Measurements from ENCODE around the gene BZW2. TPM values are rescaled to one million over a fixed set of nuclear protein-coding genes. Genes with fewer than 3 reads are reported as not detected.
A peak's percentile ranks its signal among the peaks of the same experiment; 100 is the strongest.

BZW2 gene
- total and polyA plus RNA-seq, 7 donors = 83.7 to 163 (median 133) TPM

DNA sequence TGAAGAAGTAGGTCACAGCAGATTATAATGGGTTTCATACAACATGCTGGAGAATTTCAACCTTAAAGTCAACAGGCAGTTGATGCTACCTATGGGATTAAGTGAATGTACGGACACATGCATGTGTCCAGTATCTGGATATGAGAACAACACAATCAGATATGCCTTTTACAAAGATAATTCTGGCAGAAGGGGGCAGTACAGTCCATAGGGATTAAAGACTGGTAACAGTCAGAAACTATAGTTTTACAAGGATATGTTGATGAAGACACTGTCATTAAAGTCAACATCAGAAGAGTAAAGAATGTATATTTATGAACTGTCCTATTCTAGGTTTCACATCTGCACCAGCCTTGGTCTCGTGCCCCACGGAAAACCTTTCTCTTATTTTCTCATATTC is 41.9 kb upstream of the BZW2 start:
- WGBS, 3 donors = 95 to 96% (median 95%) methylated on average over 3 of the region's 3 CpGs
- Histone ChIP-seq H3K4me3 (no peak overlapping the region), H3K27me3 (ENCODE audit: insufficient read depth in 3 of 3, low read length in 2 of 3) (no peaks in the 10 kb centered on the region), H3K4me1 (no peaks in the 10 kb centered on the region), H3K9me3 (no peaks in the 10 kb centered on the region), H3K36me3 (ENCODE audit: insufficient read depth in 1 of 2, low read depth in 1 of 2) (peaks cover 4 to 89% of the 10 kb centered on the region in 2 donors), H3K27ac (no peak overlapping the region)
- peak in 2 of 4 donors; percentile 45 to 63 for ATAC-seq
- intact Hi-C loops (cut with DNase I) = loop anchor here (2.0 to 5.0 kb wide), 2 partner anchors 313 kb away; no protein-coding TSS in a partner anchor
- TF ChIP-seq, protein P1, sequence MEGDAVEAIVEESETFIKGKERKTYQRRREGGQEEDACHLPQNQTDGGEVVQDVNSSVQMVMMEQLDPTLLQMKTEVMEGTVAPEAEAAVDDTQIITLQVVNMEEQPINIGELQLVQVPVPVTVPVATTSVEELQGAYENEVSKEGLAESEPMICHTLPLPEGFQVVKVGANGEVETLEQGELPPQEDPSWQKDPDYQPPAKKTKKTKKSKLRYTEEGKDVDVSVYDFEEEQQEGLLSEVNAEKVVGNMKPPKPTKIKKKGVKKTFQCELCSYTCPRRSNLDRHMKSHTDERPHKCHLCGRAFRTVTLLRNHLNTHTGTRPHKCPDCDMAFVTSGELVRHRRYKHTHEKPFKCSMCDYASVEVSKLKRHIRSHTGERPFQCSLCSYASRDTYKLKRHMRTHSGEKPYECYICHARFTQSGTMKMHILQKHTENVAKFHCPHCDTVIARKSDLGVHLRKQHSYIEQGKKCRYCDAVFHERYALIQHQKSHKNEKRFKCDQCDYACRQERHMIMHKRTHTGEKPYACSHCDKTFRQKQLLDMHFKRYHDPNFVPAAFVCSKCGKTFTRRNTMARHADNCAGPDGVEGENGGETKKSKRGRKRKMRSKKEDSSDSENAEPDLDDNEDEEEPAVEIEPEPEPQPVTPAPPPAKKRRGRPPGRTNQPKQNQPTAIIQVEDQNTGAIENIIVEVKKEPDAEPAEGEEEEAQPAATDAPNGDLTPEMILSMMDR (IDR thresholded peaks at IDR 0.05) = peak; percentile 47
- no peak for DNase-seq

- no peak for DNase-seq
- Histone ChIP-seq H3K4me1 (no peaks in the 10 kb centered on the region), H3K27ac (no peak overlapping the region), H3K9me3 (no peaks in the 10 kb centered on the region), H3K36me3 (ENCODE audit: insufficient read depth in 1 of 2, low read depth in 1 of 2) (peaks cover 2 to 83% of the 10 kb centered on the region in 2 donors), H3K27me3 (ENCODE audit: insufficient read depth in 3 of 3, low read length in 2 of 3) (no peaks in the 10 kb centered on the region), H3K4me3 (no peak overlapping the region)
- TF ChIP-seq, protein P1 (IDR thresholded peaks at IDR 0.05) = no peak
- ATAC-seq = no peak
- 88 to 91% (median 89%) methylated on average over 3 of the region's 3 CpGs for WGBS, 3 donors
- intact Hi-C loops (cut with DNase I) = no loop called here
Measured at GRCh38 chr7:16606704-16607103, 39.3 kb upstream of the BZW2 start.

DNA sequence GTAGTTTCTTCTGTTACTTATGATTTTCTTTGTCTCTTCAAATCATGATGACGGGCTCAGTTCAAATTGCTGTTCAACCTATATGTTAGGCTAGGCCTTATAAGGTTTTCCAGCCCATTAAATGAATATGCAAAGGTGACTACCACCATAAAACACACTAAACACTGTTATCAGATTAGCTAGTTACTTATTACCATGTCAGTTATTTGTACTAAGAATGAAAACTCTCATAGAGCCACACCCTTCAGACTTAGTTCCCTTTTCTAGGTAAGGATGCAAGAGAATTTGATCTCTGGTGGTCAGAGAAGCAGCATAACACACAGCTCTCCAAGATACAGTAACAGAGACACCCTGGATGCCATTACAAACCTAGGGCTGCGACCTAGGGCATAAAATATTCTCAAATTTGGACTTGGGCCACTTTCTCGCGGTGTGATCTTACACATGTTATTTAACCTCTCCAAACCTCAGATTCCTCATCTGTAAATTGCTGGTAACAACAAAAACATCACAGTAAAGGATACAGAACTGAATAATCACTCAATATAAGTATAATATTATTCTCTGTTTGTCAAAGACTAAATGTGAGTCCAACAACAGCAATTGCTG is 36.0 kb upstream of the BZW2 start:
- Histone ChIP-seq H3K27me3 (ENCODE audit: insufficient read depth in 3 of 3, low read length in 2 of 3) (no peaks in the 10 kb centered on the region), H3K4me1 (no peaks in the 10 kb centered on the region), H3K36me3 (ENCODE audit: insufficient read depth in 1 of 2, low read depth in 1 of 2) (peaks cover 2 to 74% of the 10 kb centered on the region in 2 donors), H3K9me3 (no peaks in the 10 kb centered on the region), H3K4me3 (no peak overlapping the region), H3K27ac (no peak overlapping the region)
- DNase-seq (no peak), ATAC-seq (no peak)
- 51 to 69% (median 57%) methylated on average over 4 of the region's 4 CpGs for WGBS, 3 donors
- TF ChIP-seq, protein P1 (IDR thresholded peaks at IDR 0.05) = no peak
- intact Hi-C loops (cut with DNase I) = no loop called here

DNA sequence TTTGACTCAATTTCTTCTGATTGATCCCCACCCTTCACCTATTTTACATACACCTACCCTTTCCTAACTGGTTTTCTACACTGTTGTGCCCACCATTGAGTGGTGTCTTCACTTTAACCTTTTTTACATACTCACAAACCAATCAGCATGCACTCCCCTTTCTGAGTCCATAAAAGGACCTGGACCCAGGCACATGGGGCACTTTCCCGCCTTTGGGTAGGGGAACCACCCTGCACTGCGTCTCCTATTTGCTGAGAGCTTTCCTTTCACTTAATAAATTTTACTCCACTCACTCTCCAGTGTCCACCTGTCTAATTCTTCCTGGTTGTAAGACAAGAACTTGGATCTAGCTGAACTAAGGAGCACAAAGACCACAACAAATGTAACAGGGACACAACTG is 34.3 kb upstream of the BZW2 start:
- H3K27me3 ChIP-seq (ENCODE audit: insufficient read depth in 3 of 3, low read length in 2 of 3) = no peaks in the 10 kb centered on the region
- no peaks in the 10 kb centered on the region for H3K4me1 ChIP-seq
- TF ChIP-seq, protein P1 (IDR thresholded peaks at IDR 0.05) = no peak
- no peaks in the 10 kb centered on the region for H3K9me3 ChIP-seq
- ATAC-seq = no peak
- intact Hi-C loops (cut with DNase I) = no loop called here
- no peak for DNase-seq
- 89 to 98% (median 91%) methylated on average over 2 of the region's 2 CpGs for WGBS, 3 donors
- H3K36me3 ChIP-seq (ENCODE audit: insufficient read depth in 1 of 2, low read depth in 1 of 2) = peaks cover 2 to 80% of the 10 kb centered on the region in 2 donors
- H3K27ac ChIP-seq = no peak overlapping the region
- no peak overlapping the region for H3K4me3 ChIP-seq

DNA sequence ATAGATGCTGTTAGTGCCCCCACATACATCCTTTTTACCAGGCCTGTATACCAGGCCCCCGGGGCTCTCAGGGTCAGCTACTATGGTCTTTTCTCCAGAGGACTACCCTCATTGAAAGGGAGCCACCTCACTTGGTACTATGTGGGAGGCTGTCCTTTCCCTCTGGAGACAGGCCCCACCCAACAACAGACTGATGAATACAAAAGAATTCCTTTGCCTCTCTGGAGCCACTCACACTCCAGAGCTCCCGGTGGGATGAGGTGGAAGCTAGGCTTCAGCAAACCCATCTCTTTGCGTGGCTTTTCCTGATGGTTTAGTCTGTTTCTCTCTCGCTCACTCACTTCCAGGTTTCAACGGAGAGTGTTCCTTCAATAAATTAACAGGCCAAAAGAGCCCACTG is 30.8 kb upstream of the BZW2 start:
- DNase-seq = no peak
- H3K36me3 ChIP-seq (ENCODE audit: insufficient read depth in 1 of 2, low read depth in 1 of 2) = peaks cover 0 to 56% of the 10 kb centered on the region in 2 donors
- TF ChIP-seq, protein P1 (IDR thresholded peaks at IDR 0.05) = no peak
- H3K27ac ChIP-seq = no peak overlapping the region
- WGBS, 3 donors = 86 to 92% (median 90%) methylated on average over 5 of the region's 5 CpGs
- H3K27me3 ChIP-seq (ENCODE audit: insufficient read depth in 3 of 3, low read length in 2 of 3) = no peaks in the 10 kb centered on the region
- peaks cover 5% of the 10 kb centered on the region for H3K4me1 ChIP-seq
- H3K9me3 ChIP-seq = no peaks in the 10 kb centered on the region
- no peak for ATAC-seq
- H3K4me3 ChIP-seq = no peak overlapping the region
- intact Hi-C loops (cut with DNase I) = no loop called here
